IMR-90 (cell line): ENCODE results near the gene WNT10A. TPM values are rescaled to one million over a fixed set of nuclear protein-coding genes. Genes with fewer than 3 reads are reported as not detected.

Experiments used
- ATAC-seq: fragments of 200-7000 bp; cut with Tn5 transposase; 2 replicates; pipeline ENCODE4 v1.9.1; 2020; ENCODE audit warnings: low read depth, mild to moderate bottlenecking, moderate library complexity
- BruUV-seq: library from RNA; stranded (reverse); fragments of 400-500 nt; replicated peaks from 2 replicates; lab custom pipeline; 2021; lab: Mats Ljungman, UMichigan
- CTCF ChIA-PET: fragments of 300-600 bp; formaldehyde crosslinking; extraction: SDS; loops from one replicate; lab custom pipeline; 2021; ENCODE audit warnings: antibody characterized with exemption; lab: Yijun Ruan, JAX
- POLR2A ChIA-PET: fragments of 300-600 bp; sonication (Branson Sonifier 250); formaldehyde crosslinking; loops from one replicate; lab custom pipeline; 2022; ENCODE audit warnings: antibody characterized with exemption; ENCODE audit not compliant: unreplicated experiment; lab: Charles Lee
- DNase-seq: peaks from one replicate; pipeline ENCODE4 v3.0.0; 2013
- H2AFZ ChIP-seq: replicated peaks from 2 replicates; pipeline ENCODE3; 2013; ENCODE audit warnings: low read length, mild to moderate bottlenecking; ENCODE audit not compliant: poor library complexity
- H2AK5ac ChIP-seq: 2 replicates; pipeline ENCODE4 v1.6.1; 2013; ENCODE audit warnings: low read depth, low read length, inconsistent platforms
- H2AK9ac ChIP-seq: replicated peaks from 2 replicates; pipeline ENCODE3; 2013; ENCODE audit warnings: mild to moderate bottlenecking, low read depth, low read length, moderate library complexity; ENCODE audit not compliant: poor library complexity
- H2BK120ac ChIP-seq: 2 replicates; pipeline ENCODE4 v1.6.1; 2013; ENCODE audit warnings: low read depth, low read length, inconsistent platforms
- H2BK15ac ChIP-seq: 3 replicates; pipeline ENCODE4 v1.6.1; 2013; ENCODE audit warnings: low read depth, low read length, inconsistent platforms
- H2BK20ac ChIP-seq: 2 replicates; pipeline ENCODE4 v1.6.1; 2013; ENCODE audit warnings: low read depth, mild to moderate bottlenecking, inconsistent platforms, low read length, moderate library complexity
- H2BK5ac ChIP-seq: 2 replicates; pipeline ENCODE4 v1.6.1; 2013; ENCODE audit warnings: mild to moderate bottlenecking, low read depth, low read length, inconsistent platforms; ENCODE audit not compliant: poor library complexity, severe bottlenecking
- H3K14ac ChIP-seq: replicated peaks from 2 replicates; pipeline ENCODE4 v1.6.1; 2013; ENCODE audit warnings: low read depth, low read length, inconsistent platforms
- H3K18ac ChIP-seq: 2 replicates; pipeline ENCODE4 v1.6.1; 2013; ENCODE audit warnings: low read depth, low read length, control low read depth
- H3K23ac ChIP-seq: 2 replicates; pipeline ENCODE4 v1.6.1; 2013; ENCODE audit warnings: low read depth, low read length, inconsistent platforms
- H3K27ac ChIP-seq: 2 replicates; pipeline ENCODE4 v1.5.1; 2013; ENCODE audit warnings: mild to moderate bottlenecking, control low read depth, low read length; ENCODE audit not compliant: insufficient read depth
- H3K27me3 ChIP-seq: 2 replicates; pipeline ENCODE4 v1.6.1; 2013; ENCODE audit warnings: low read length; ENCODE audit not compliant: control insufficient read depth, insufficient read depth
- H3K36me3 ChIP-seq: 2 replicates; pipeline ENCODE4 v1.6.1; 2013; ENCODE audit warnings: low read length, mixed read lengths; ENCODE audit not compliant: control insufficient read depth, insufficient read depth
- H3K4ac ChIP-seq: 2 replicates; pipeline ENCODE4 v1.6.1; 2013; ENCODE audit warnings: low read depth, low read length, inconsistent platforms
- H3K4me1 ChIP-seq: 2 replicates; pipeline ENCODE4 v1.6.1; 2013; ENCODE audit warnings: low read length, mixed read lengths; ENCODE audit not compliant: control insufficient read depth, insufficient read depth
- H3K4me2 ChIP-seq: 2 replicates; pipeline ENCODE4 v1.6.1; 2013; ENCODE audit warnings: low read depth, mild to moderate bottlenecking, control low read depth, low read length, moderate library complexity
- H3K4me3 ChIP-seq: 2 replicates; pipeline ENCODE4 v1.5.1; 2013; ENCODE audit warnings: low read depth, mild to moderate bottlenecking, control low read depth, low read length, moderate library complexity; ENCODE audit not compliant: insufficient read depth
- H3K56ac ChIP-seq: 2 replicates; pipeline ENCODE4 v1.6.1; 2013; ENCODE audit warnings: low read length, inconsistent platforms; ENCODE audit not compliant: insufficient read depth; ENCODE audit errors: extremely low read depth
- H3K79me1 ChIP-seq, 2 experiments: 2 replicates each; pipeline ENCODE4 v1.6.1; 2013; ENCODE audit warnings: low read length in 2 of 2, inconsistent platforms in 1 of 2, low read depth in 1 of 2
- H3K9ac ChIP-seq: 2 replicates; pipeline ENCODE4 v1.6.1; 2013; ENCODE audit warnings: low read depth, low read length, control low read depth
- H3K9me1 ChIP-seq: 2 replicates; pipeline ENCODE4 v1.6.1; 2013; ENCODE audit warnings: low read length, inconsistent platforms; ENCODE audit not compliant: insufficient read depth
- H3K9me3 ChIP-seq: 2 replicates; pipeline ENCODE4 v1.6.1; 2013; ENCODE audit warnings: low read length; ENCODE audit not compliant: control insufficient read depth, insufficient read depth
- H4K20me1 ChIP-seq: 2 replicates; pipeline ENCODE4 v1.6.1; 2013; ENCODE audit warnings: low read length, inconsistent platforms; ENCODE audit not compliant: insufficient read depth
- H4K5ac ChIP-seq: 2 replicates; pipeline ENCODE4 v1.6.1; 2013; ENCODE audit warnings: mild to moderate bottlenecking, low read depth, low read length, control low read depth
- H4K8ac ChIP-seq, 2 experiments: 2 replicates each; pipeline ENCODE4 v1.6.1; 2013; ENCODE audit warnings: low read depth in 2 of 2, low read length in 2 of 2, control low read depth in 1 of 2, inconsistent platforms in 1 of 2
- H4K91ac ChIP-seq: 2 replicates; pipeline ENCODE4 v1.6.1; 2013; ENCODE audit warnings: low read depth, low read length, inconsistent platforms; ENCODE audit not compliant: insufficient read depth
- FOS ChIP-seq: fragments of 150-350 bp; IDR thresholded peaks from 2 replicates; pipeline ENCODE4 v1.6.1; 2016; ENCODE audit warnings: low read depth, low read length
- MAZ ChIP-seq: IDR thresholded peaks from 2 replicates; pipeline ENCODE4 v1.6.1; 2012; ENCODE audit warnings: low read depth, mild to moderate bottlenecking, low read length, improper control_type of control experiment, moderate library complexity, borderline replicate concordance
- MXI1 ChIP-seq: IDR thresholded peaks from 2 replicates; pipeline ENCODE4 v1.6.1; 2012; ENCODE audit warnings: low read depth, mild to moderate bottlenecking, low read length, moderate library complexity, borderline replicate concordance
- NFE2L2 ChIP-seq: fragments of 150-350 bp; IDR thresholded peaks from 2 replicates; pipeline ENCODE4 v1.6.1; 2016; ENCODE audit warnings: low read depth, mild to moderate bottlenecking, low read length
- WGBS, 2 experiments: methylation state at CpG; one replicate each; pipeline versions ENCODE4 v1.1.5 to v1.1.7; 2013; ENCODE audit warnings: missing lambda C conversion rate in 2 of 2; ENCODE audit not compliant: insufficient read length in 1 of 2; ENCODE audit errors: extremely low coverage in 2 of 2; 5-methylcytosine and 5-hydroxymethylcytosine counted together
- dilution Hi-C: fragments of 300-500 bp; cut with HindIII; formaldehyde crosslinking; loops from one replicate; pipeline ENCODE4 v1.14.3; 2018; ENCODE audit warnings: low sequenced_read_pairs; ENCODE audit not compliant: unreplicated experiment
- in situ Hi-C: fragments of 300-500 bp; cut with MboI; formaldehyde crosslinking; loops from 3 replicates; pipeline ENCODE4 v1.14.3; 2019; ENCODE audit warnings: low sequenced_read_pairs, inconsistent platforms, mixed read lengths
- intact Hi-C: fragments of 100-400 bp; cut with micrococcal nuclease; formaldehyde crosslinking; loops from 2 replicates; pipeline ENCODE4 v1.10.0; 2022
- polyA plus RNA-seq, 3 experiments: library from polyadenylated mRNA; depleted of rRNA; stranded (reverse); fragments of >200 nt; gene quantifications; 2 replicates each; pipeline ENCODE4 v1.2.3, GENCODE V29; 2012; ENCODE audit warnings: low replicate concordance in 1 of 3
- total RNA-seq: library from RNA; depleted of rRNA; stranded (reverse); fragments of >200 nt; gene quantifications from 2 replicates; pipeline ENCODE4 v1.2.3, GENCODE V29; 2012
- TF ChIP-seq, protein P1 (sequence below): fragments of 150-350 bp; IDR thresholded peaks from 2 replicates; pipeline ENCODE4 v1.6.1; 2017; ENCODE audit warnings: mild to moderate bottlenecking, antibody characterized with exemption, low read length, low read depth
- TF ChIP-seq, protein P2 (sequence below): fragments of 150-350 bp; IDR thresholded peaks from 2 replicates; pipeline ENCODE4 v1.6.1; 2016; ENCODE audit warnings: low read depth, mild to moderate bottlenecking, low read length, moderate library complexity, borderline replicate concordance
- TF ChIP-seq, protein P3 (sequence below): conservative IDR thresholded peaks from 2 replicates; pipeline ENCODE4 v1.5.1; 2012; ENCODE audit warnings: mild to moderate bottlenecking, low read depth, low read length, improper control_type of control experiment

WNT10A gene
- total and polyA plus RNA-seq, 2 of the 4 experiments (the other 2 are of a cell fraction), result not detected

DNA sequence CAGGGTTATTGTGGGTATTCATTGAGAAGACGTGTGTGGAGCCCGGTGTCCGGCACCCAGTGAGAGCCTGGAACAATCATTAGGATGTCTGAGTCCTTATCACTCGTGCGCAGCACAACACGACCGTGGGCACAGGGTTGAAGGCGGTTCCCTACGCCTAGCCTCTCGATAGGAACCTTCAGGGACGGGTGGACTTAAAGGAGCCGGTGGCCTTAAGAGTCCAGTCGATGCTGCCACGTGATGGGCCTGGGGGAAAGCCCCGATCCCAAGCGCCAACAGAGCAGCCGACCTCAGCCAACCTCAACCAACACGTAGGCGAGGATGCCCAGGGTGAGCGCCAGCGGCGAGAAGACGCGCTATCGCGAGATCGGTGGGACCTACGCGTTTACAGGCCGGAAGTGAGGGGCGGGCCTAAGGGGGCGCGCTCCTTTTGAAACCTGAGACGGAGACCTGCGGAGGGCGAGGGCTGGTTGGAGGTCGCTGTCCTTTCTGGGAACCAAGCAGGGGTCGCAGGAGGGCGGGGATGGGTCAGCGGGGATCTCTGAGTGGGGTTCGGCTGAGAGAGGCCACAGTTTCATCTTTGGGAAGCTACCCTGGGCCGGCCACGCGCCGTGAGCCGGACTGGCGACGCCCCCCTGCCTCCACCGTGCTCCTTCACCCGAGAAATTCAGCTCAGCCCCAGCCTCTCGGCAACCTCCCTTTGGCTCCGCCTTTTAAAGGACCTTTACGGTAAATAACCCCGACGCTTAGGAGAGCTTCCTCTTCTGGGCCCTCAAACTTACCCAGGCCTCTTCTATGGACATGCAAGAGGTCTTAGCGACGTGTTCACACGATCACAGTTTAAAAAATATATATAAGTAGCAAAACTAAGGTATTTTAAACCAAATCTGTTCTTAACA is 28.3 kb downstream of the WNT10A start:
- Histone ChIP-seq H2BK20ac (no peak overlapping the region), H3K4me2 (peak overlapping the region; percentile 89), H4K91ac (no peak overlapping the region), H4K8ac (peak overlapping the region; percentile 42 to 70; a peak in 2 of 4 replicates), H2AFZ (peak overlapping the region; percentile 87), H3K9me1 (no peaks in the 10 kb centered on the region), H3K14ac (peak overlapping the region; percentile 43; the same call in 1 of the 2 replicates), H2AK9ac (no peak overlapping the region), H3K27me3 (peaks cover 31% of the 10 kb centered on the region), H3K9me3 (peaks cover 3% of the 10 kb centered on the region; the same call in 1 of the 2 replicates), H2BK5ac (no peak overlapping the region), H3K56ac (no peak overlapping the region), H3K23ac (no peak overlapping the region), H3K36me3 (no peaks in the 10 kb centered on the region), H2BK120ac (no peak overlapping the region), H4K5ac (peak overlapping the region; percentile 73), H3K18ac (0 out of 2 replicates have a peak overlapping the region, but pooled peaks have one; percentile 11), H3K4ac (no peak overlapping the region), H2BK15ac (no peak overlapping the region; the same call in 2 of the 3 replicates), H3K4me3 (peak overlapping the region; percentile 56), H4K20me1 (no peaks in the 10 kb centered on the region), H3K9ac (peak overlapping the region; percentile 18; the same call in 1 of the 2 replicates), H3K27ac (no peak overlapping the region), H3K79me1 (no peaks in the 10 kb centered on the region), H2AK5ac (no peak overlapping the region), H3K4me1 (no peaks in the 10 kb centered on the region)
- peak; percentile 71 for DNase-seq
- dilution Hi-C loops (no loop called here), intact Hi-C loops (no loop called here), in situ Hi-C loops (no loop called here)
- ATAC-seq, result peak; percentile 98
- WGBS, 2 experiments, result 13% methylated on average over 25 of the region's 58 CpGs; no CpG with 5 or more reads in 1 of the 2 experiments
- TF ChIP-seq, protein P1, sequence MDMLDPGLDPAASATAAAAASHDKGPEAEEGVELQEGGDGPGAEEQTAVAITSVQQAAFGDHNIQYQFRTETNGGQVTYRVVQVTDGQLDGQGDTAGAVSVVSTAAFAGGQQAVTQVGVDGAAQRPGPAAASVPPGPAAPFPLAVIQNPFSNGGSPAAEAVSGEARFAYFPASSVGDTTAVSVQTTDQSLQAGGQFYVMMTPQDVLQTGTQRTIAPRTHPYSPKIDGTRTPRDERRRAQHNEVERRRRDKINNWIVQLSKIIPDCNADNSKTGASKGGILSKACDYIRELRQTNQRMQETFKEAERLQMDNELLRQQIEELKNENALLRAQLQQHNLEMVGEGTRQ, result no peak
- TF ChIP-seq NFE2L2 (no peak), MAZ (no peak), FOS (no peak), MXI1 (peak; percentile 36; the same call in 1 of the 2 replicates)
- TF ChIP-seq, protein P2, sequence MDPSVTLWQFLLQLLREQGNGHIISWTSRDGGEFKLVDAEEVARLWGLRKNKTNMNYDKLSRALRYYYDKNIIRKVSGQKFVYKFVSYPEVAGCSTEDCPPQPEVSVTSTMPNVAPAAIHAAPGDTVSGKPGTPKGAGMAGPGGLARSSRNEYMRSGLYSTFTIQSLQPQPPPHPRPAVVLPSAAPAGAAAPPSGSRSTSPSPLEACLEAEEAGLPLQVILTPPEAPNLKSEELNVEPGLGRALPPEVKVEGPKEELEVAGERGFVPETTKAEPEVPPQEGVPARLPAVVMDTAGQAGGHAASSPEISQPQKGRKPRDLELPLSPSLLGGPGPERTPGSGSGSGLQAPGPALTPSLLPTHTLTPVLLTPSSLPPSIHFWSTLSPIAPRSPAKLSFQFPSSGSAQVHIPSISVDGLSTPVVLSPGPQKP, result no peak
- TF ChIP-seq, protein P3, sequence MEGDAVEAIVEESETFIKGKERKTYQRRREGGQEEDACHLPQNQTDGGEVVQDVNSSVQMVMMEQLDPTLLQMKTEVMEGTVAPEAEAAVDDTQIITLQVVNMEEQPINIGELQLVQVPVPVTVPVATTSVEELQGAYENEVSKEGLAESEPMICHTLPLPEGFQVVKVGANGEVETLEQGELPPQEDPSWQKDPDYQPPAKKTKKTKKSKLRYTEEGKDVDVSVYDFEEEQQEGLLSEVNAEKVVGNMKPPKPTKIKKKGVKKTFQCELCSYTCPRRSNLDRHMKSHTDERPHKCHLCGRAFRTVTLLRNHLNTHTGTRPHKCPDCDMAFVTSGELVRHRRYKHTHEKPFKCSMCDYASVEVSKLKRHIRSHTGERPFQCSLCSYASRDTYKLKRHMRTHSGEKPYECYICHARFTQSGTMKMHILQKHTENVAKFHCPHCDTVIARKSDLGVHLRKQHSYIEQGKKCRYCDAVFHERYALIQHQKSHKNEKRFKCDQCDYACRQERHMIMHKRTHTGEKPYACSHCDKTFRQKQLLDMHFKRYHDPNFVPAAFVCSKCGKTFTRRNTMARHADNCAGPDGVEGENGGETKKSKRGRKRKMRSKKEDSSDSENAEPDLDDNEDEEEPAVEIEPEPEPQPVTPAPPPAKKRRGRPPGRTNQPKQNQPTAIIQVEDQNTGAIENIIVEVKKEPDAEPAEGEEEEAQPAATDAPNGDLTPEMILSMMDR, result no peak
- POLR2A ChIA-PET, result no interaction called here
- no TSS peak for BruUV-seq
- CTCF ChIA-PET, result interaction anchor here (0.5 to 2.0 kb wide), 4 partner anchors 11 to 121 kb away, joined by 3 to 12 read pairs (median 4); no protein-coding TSS in a partner anchor
